GM10847 (cell line): Measurements from ENCODE around the gene GEN1.

Source experiments
- POLR2A ChIP-seq: IDR thresholded peaks from 2 replicates; pipeline ENCODE4 v1.6.1; 2011; ENCODE audit not compliant: insufficient read length; ENCODE audit errors: extremely low read depth

GEN1 gene

DNA sequence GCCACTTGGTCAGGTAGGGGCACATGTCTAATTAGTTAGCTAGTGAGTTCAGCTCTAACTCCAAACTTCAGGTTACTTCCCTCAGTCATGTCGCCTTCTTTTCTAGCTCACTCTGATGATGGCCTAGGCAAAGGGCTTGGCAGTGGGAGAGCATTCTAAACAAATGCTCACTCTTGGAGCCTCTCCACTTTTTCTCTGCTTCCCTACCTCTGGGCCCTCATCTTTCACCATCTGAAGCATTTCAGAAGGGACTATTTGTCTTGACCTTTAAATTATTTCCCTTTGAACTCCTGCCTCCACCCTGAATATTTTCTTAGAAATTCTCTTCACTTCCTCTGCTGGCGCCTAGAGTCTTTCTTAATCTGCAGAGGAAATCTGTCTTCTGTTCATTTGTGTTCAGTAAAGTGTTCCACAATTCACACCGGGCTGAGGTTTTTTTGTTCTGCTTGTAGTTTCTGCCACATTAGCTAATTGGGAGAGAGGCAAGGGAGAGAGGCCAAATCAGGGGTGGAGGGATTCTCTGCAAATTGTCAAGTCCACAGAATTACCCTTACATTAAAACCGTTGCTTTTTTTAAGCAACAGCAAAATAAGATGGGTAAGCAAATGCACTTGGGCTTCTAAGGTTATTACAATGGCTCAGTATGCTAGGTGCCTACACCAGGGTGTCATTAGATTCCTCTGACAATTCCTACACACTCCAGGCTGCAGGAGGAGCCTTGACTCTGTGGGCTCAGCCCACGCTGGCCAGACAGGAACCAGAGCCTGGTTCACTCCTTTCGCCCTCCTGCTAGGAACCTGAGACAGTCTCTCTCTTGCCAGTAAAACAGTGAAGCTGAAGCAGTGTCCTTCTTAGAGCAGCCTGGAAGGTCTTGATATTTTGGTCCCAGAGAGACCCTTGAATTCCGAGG lies 67.9 kb downstream of the GEN1 start:
- no peak for TF ChIP-seq POLR2A

DNA sequence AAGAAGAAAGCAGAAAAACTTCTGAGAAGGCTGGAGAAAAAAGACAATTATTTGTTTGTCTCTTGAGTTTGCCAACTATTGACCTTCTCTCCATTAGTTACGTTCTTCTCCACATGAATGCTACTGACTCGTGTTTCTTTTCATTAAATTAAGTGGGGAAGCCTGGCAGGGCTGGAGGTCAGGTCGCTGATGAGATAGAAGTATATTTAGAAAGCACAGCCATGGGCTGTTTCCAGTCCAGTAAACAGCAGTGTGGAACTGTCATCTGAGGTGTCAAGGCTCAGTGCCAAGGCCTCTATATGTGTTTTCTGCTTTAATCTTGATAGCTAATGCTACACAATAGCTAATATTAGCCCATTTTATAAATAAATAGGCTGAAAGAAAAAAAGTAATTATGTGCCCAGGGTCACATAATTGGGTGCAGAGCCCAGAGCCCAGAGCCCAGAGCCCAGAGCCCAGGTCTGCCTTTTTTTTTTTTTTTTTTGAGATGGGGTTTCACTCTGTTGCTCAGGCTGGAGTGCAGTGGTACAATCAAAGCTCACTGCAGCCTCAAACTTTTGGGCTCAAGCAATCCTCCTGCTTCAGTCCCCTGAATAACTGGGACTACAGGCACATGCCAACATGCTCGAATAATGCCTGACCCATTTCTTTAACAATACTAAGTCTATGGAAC lies 68.6 kb downstream of the GEN1 start:
- no peak for TF ChIP-seq POLR2A

DNA sequence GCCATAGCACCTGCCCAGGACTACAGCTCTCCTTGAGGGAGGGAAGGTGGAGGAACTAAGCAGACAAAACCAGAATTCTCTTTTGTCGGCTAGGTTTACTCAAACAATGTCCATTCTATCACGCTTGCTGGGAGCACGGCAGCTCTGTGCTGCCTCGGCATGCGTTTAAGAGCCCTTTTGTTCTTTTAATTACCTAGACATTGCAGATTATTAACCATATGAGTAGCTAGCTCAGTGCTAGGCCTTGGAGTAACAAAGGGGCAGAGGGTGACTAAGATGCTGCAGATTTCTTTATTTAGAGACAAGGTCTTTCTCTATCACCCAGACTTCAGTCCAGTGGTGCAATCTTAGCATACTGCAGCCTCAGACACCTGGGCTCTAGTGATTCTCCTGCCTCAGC lies 73.4 kb downstream of the GEN1 start:
- no peak for TF ChIP-seq POLR2A

DNA sequence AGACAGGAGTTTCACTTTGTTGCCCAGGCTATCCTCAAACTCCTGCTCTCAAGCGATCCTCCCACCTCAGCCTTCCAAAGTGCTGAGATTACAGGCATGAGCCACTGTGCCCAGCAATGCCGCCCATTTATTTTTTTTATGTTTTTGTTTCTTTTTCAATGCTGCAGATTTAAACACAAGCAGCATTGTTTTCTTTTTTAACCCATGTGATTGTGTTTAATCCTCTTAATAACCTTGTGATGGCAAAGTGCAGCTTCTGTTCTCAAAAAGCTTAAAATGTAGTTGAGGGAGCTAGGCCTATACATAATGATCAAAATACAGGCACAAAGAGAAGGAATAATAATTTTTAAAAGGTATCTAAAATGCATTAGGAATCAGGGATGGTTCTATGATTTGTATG lies 73.8 kb downstream of the GEN1 start:
- TF ChIP-seq POLR2A = no peak

DNA sequence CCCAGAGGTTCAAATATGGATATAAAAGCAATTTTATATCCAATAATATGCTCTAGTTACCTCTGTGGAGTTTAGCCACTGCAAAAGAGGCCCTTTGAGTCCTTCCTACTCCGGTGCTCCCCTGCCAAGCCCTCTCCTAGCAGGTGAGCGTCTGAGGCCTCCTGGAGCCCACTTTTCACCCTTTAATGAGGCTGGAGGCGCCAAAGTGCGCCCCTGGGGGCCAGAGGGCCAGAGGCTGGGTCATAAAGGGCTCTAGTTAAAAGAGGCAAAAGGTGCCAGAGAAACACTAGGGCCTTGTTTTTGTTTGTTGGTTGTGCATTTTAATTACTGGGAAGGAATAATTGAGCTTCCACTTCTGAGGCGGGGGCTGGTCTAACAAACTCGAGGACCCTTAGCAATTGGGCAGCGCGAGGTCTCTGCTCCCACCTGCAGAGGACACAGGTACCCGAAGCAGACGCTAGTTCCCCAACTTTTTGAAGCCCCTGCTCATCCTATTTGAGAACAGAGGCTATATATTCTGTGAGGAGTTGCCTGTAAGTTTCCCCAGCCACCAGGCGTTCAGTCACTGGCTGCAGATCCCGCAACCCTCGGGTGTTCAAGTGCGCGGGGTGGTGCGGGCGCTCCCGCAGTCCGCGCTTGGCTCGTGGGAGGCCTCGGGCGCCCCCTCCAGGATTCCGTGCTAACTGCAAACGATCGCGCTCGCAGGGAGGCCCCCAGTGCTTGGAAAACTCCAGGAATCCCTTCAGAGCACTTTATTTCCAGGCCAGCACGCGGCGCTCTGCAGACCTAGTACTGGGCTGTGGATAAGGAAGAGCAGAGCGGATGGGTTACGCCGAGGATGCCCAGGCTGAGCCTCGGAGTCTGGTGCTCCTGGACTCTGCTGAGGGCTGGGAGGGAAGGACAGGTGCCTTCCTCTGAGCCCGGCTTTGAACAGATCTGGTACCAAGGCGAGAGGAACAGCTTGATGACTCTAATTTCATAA lies 76.4 kb downstream of the GEN1 start:
- no peak for TF ChIP-seq POLR2A

DNA sequence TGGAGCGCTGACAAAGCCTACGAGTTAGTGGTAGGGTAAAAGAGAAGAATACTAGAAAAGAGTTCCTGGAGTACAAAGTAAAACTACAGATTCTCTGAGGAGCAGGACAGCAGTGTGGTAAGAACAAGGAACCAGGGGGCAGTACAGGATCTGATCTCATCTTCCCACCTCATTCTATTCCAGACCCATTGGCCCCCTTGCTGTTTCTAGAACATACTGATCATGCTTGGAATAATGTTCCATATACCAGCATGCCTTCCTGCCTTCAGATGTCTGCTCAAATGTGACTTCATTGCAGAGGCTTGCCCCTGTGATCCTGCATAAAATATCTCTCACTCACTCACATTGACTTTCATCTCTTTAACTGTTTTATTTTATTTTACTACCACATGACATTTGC lies 81.6 kb downstream of the GEN1 start:
- TF ChIP-seq POLR2A = no peak
